Bronchial epithelial cell (primary cell): ENCODE results near the gene CTDSPL. TPM values are rescaled to one million over a fixed set of nuclear protein-coding genes. Genes with fewer than 3 reads are reported as not detected.

Experiments
- DNase-seq: peaks from one replicate; pipeline ENCODE4 v3.0.0-alpha.2; 2010; ENCODE audit warnings: low read depth
- FAIRE-seq: peaks from 2 replicates; lab custom pipeline; 2011; peaks lifted over from hg19 to GRCh38; lab: Jason Lieb, UNC
- H3K27me3 ChIP-seq: 2 replicates; pipeline ENCODE4 v1.5.1; 2011; ENCODE audit warnings: low read length; ENCODE audit not compliant: control insufficient read depth, insufficient read depth
- H3K36me3 ChIP-seq: 2 replicates; pipeline ENCODE4 v1.5.1; 2011; ENCODE audit warnings: low read length; ENCODE audit not compliant: control insufficient read depth, insufficient read depth
- H3K4me3 ChIP-seq: 2 replicates; pipeline ENCODE4 v1.5.1; 2011; ENCODE audit warnings: mild to moderate bottlenecking, low read depth, low read length, control low read depth
- total RNA-seq: library from RNA; depleted of rRNA; stranded (reverse); fragments of >200 nt; gene quantifications from 2 replicates; pipeline ENCODE4 v1.2.1, GENCODE V29; 2014
- TF ChIP-seq, protein P1 (sequence below): IDR thresholded peaks from 2 replicates; pipeline ENCODE4 v1.5.1; 2011; ENCODE audit warnings: mild to moderate bottlenecking, moderate library complexity, low read length, control low read depth, inconsistent platforms; ENCODE audit not compliant: insufficient read depth, severe bottlenecking

Gene CTDSPL
- total RNA-seq, 1 donor from 2014 or later, result 80.6 TPM

DNA sequence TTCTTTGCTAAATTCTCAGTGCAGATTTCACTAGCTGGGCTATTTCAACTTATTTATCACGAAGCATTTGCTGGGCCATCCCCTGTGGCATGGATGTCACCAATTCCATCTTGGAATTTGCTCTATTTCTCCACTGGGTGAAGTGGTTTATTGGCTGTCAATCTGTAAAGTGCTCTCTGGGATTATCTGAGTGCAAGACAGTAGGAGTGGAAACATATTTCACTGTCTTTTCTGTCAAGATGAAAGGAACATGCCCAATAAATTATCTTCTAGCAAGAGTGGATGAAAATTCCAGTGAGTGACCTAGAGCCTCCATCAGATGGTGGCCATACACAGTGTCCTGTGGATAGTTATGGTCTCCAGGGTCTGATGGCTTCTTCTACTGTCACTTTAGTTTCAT is 25.1 kb upstream of the CTDSPL start:
- TF ChIP-seq, protein P1, sequence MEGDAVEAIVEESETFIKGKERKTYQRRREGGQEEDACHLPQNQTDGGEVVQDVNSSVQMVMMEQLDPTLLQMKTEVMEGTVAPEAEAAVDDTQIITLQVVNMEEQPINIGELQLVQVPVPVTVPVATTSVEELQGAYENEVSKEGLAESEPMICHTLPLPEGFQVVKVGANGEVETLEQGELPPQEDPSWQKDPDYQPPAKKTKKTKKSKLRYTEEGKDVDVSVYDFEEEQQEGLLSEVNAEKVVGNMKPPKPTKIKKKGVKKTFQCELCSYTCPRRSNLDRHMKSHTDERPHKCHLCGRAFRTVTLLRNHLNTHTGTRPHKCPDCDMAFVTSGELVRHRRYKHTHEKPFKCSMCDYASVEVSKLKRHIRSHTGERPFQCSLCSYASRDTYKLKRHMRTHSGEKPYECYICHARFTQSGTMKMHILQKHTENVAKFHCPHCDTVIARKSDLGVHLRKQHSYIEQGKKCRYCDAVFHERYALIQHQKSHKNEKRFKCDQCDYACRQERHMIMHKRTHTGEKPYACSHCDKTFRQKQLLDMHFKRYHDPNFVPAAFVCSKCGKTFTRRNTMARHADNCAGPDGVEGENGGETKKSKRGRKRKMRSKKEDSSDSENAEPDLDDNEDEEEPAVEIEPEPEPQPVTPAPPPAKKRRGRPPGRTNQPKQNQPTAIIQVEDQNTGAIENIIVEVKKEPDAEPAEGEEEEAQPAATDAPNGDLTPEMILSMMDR, result no peak
- Histone ChIP-seq H3K4me3 (no peak overlapping the region), H3K36me3 (peaks cover 4% of the 10 kb centered on the region), H3K27me3 (no peaks in the 10 kb centered on the region)
- FAIRE-seq (no peak), DNase-seq (no peak)

GRCh38 chr3:37847689-37848088 is 14.0 kb upstream of the CTDSPL start:
- H3K4me3 ChIP-seq, result no peak overlapping the region
- DNase-seq (no peak), FAIRE-seq (no peak)
- H3K27me3 ChIP-seq, result no peaks in the 10 kb centered on the region
- H3K36me3 ChIP-seq, result peaks cover 2% of the 10 kb centered on the region
- TF ChIP-seq, protein P1, result no peak

GRCh38 chr3:37849146-37849923 is 12.3 kb upstream of the CTDSPL start:
- Histone ChIP-seq H3K4me3 (no peak overlapping the region), H3K36me3 (peaks cover 2% of the 10 kb centered on the region), H3K27me3 (no peaks in the 10 kb centered on the region)
- DNase-seq, result no peak
- FAIRE-seq, result no peak
- TF ChIP-seq, protein P1, result no peak

DNA sequence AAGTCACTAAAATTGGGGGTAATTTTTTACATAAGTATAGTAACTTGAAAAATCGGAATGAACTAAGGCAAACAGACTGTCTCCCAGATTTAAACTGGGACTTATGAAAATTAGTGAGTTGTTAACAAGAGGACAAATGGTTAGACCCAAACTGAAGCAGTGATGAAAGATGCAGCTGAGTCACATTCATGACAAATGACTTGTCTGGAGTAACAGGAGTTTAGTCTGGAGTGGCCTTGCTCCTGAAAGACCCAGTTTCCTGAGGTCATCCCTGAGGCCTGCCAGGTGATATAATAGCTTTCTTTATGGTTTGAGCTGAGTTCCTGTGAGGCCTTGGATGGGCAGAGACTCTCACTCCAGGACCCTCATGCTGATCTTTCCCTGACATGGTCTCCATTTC is 9.6 kb upstream of the CTDSPL start:
- Histone ChIP-seq H3K36me3 (peaks cover 2% of the 10 kb centered on the region), H3K4me3 (no peak overlapping the region), H3K27me3 (no peaks in the 10 kb centered on the region)
- no peak for FAIRE-seq
- TF ChIP-seq, protein P1, result no peak
- peak; percentile 96 for DNase-seq

- Histone ChIP-seq H3K27me3 (no peaks in the 10 kb centered on the region), H3K4me3 (no peak overlapping the region), H3K36me3 (peaks cover 2% of the 10 kb centered on the region)
- FAIRE-seq (no peak), DNase-seq (no peak)
- TF ChIP-seq, protein P1, result no peak
Measured at GRCh38 chr3:37852771-37853170, 8.9 kb upstream of the CTDSPL start.
